Osteocyte (in vitro differentiated cells): ENCODE results near the gene FXYD4. TPM values are rescaled to one million over a fixed set of nuclear protein-coding genes. Genes with fewer than 3 reads are reported as not detected.

ENCODE experiments used
- DNase-seq: peaks from one replicate; pipeline ENCODE4 v3.0.0; 2021; ENCODE audit warnings: mixed read lengths; ENCODE audit not compliant: unreplicated experiment; ENCODE audit errors: extremely low spot score
- H3K27ac Mint-ChIP-seq: one replicate; pipeline ENCODE4 v1.8.0; 2021; ENCODE audit warnings: mild to moderate bottlenecking, mixed read lengths; ENCODE audit not compliant: unreplicated experiment
- H3K27me3 Mint-ChIP-seq: one replicate; pipeline ENCODE4 v1.8.0; 2021; ENCODE audit warnings: mixed read lengths; ENCODE audit not compliant: unreplicated experiment
- H3K36me3 Mint-ChIP-seq: one replicate; pipeline ENCODE4 v1.8.0; 2021; ENCODE audit warnings: mixed read lengths; ENCODE audit not compliant: unreplicated experiment
- H3K4me1 Mint-ChIP-seq: one replicate; pipeline ENCODE4 v1.8.0; 2021; ENCODE audit warnings: mixed read lengths; ENCODE audit not compliant: unreplicated experiment
- H3K4me3 Mint-ChIP-seq: one replicate; pipeline ENCODE4 v1.8.0; 2021; ENCODE audit warnings: mild to moderate bottlenecking, moderate library complexity, mixed read lengths; ENCODE audit not compliant: unreplicated experiment
- H3K9me3 Mint-ChIP-seq: one replicate; pipeline ENCODE4 v1.8.0; 2021; ENCODE audit warnings: mixed read lengths; ENCODE audit not compliant: unreplicated experiment
- CTCF ChIP-seq: fragments of 200-600 bp; sonication (generic); IDR thresholded peaks from 2 replicates; pipeline ENCODE4 v1.5.0; 2021; ENCODE audit warnings: antibody characterized with exemption, mild to moderate bottlenecking, moderate library complexity
- total RNA-seq: library from RNA; stranded (reverse); gene quantifications from 2 replicates; pipeline ENCODE4 v1.2.1, GENCODE V29; 2021

Gene FXYD4
- total RNA-seq, 1 donor from 2014 or later: not detected

GRCh38 chr10:43395571-43396060 is 24.2 kb downstream of the FXYD4 start:
- Mint-ChIP-seq H3K4me3 (peak overlapping the region; percentile 93), H3K27ac (peak overlapping the region; percentile 95), H3K27me3 (no peaks in the 10 kb centered on the region), H3K36me3 (peaks cover 30% of the 10 kb centered on the region), H3K9me3 (no peaks in the 10 kb centered on the region), H3K4me1 (peaks cover 52% of the 10 kb centered on the region)
- no peak for TF ChIP-seq CTCF
- DNase-seq: no peak

GRCh38 chr10:43396061-43396927 is 24.9 kb downstream of the FXYD4 start:
- DNase-seq: peak; percentile 88
- Mint-ChIP-seq H3K36me3 (peaks cover 29% of the 10 kb centered on the region), H3K4me3 (peak overlapping the region; percentile 93), H3K27ac (peak overlapping the region; percentile 95), H3K27me3 (no peaks in the 10 kb centered on the region), H3K4me1 (peaks cover 55% of the 10 kb centered on the region), H3K9me3 (no peaks in the 10 kb centered on the region)
- no peak for TF ChIP-seq CTCF

GRCh38 chr10:43396928-43397624 is 25.6 kb downstream of the FXYD4 start:
- H3K9me3 Mint-ChIP-seq: no peaks in the 10 kb centered on the region
- peaks cover 26% of the 10 kb centered on the region for H3K36me3 Mint-ChIP-seq

GRCh38 chr10:43398939-43399319 is 27.5 kb downstream of the FXYD4 start:
- no peaks in the 10 kb centered on the region for H3K27me3 Mint-ChIP-seq
- H3K4me3 Mint-ChIP-seq: no peak overlapping the region
- no peak for DNase-seq
- peaks cover 74% of the 10 kb centered on the region for H3K4me1 Mint-ChIP-seq
- H3K27ac Mint-ChIP-seq: peak overlapping the region; percentile 71
- peaks cover 18% of the 10 kb centered on the region for H3K36me3 Mint-ChIP-seq
- H3K9me3 Mint-ChIP-seq: no peaks in the 10 kb centered on the region
- no peak for TF ChIP-seq CTCF

More at GRCh38 chr10:43396928-43397624, 25.6 kb downstream of the FXYD4 start:
- Mint-ChIP-seq H3K27ac (peak overlapping the region; percentile 96), H3K4me3 (peak overlapping the region; percentile 92), H3K27me3 (no peaks in the 10 kb centered on the region), H3K4me1 (peaks cover 63% of the 10 kb centered on the region)
- TF ChIP-seq CTCF: no peak
- peak; percentile 89 for DNase-seq
